ENCODE measurements around the gene OLFM2.
"Not testable (repeated sequence)": the region's sequence is repeated elsewhere in the genome, so short reads cannot be mapped to it uniquely, and the experiment has no call there.

The OLFM2 gene

DNA sequence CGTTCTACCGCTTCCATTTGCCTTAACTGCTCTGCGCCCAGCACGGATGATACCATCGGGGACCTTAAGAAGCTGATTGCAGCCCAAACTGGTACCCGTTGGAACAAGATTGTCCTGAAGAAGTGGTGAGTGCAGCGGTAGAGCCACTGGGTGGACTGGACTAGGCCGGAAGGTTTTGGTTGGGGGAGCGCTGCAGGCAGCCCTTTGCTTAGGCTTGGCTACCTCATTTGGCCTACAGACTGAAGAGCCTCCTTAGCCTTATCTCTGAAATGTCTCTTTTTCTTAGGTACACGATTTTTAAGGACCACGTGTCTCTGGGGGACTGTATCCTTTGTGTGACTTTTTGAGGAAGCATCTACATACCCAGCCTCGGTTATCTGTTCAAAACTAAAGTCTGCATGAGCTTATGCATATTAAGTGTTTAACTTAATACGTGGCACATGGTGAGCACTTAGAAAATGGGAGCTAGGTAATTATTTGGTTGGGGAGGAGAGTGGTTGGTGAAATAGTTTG, 107.7 kb downstream of the OLFM2 start:
- DNase-seq (ENCODE audit: low spot score), result no peak

DNA sequence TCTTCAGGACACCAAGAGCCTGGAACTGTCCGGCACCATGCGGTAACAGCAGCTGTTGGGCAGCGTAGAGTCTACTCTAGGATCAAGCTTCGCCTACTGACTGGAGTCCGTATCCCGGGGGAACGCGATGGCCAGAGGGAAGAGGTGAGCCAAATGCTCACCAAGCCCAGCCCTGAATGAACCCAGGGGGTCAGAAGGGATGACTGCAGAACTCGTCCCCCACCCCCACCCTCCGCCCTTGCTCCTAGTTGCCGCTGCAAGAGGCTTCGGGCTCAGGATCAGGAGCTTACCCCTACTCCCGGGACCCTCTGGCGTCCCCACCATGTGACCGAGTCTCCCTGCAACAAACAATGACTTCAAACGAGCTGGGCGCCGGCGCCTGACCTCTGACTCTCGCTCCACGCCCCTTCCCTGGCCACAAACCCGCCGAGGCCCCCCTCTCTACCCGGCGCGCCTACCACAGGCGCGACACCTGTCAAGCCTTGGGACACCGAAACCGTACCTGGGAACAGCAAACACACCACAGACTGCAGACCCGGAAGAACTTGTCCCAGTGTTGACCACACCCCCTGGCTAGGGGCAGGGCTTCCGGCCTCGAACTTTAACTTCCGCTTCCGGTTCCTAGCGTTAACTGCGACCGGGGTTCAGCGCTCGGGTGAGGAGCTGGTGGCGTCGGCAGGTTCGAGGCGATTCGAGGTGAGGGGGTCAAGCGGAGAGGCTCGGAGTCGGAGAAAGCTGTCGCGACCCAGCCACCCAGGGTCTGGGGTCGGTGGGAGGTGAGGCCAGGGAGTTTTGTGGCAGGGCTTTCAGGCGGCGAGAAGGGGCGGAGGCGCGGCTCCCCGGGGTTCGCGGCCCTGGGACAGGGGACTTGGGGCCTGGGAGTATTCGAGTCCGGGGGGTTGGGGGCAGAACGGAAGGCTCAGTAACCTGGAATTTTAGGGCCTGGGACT, 108.8 kb downstream of the OLFM2 start, which contains the start of gene UBL5:
Gene UBL5 (plus strand): TSS at position 630 of the 950 bp plus-strand sequence. CDS start 420 bp downstream, outside the sequence.
- DNase-seq (ENCODE audit: low spot score), result peak; percentile 93

DNA sequence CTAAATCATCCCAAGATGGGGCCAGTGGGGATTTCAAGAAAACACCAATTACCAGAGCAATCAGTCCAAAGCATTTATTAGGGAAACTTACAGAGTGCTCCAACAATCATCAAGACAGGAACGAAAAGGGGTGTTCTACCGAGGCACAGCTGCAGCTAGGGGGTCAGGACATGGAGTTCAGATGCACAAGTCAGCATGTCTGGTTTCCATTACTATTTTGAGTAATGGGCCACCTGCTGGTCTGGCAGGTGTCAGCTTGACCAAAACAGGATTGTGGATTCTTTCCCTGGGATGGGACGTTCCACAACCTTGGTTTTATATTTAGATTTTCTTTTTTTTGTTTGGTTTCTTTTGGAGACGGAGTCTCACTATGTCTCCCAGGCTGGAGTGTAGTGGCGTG, 112.5 kb downstream of the OLFM2 start:
- no peak for DNase-seq (ENCODE audit: low spot score)

DNA sequence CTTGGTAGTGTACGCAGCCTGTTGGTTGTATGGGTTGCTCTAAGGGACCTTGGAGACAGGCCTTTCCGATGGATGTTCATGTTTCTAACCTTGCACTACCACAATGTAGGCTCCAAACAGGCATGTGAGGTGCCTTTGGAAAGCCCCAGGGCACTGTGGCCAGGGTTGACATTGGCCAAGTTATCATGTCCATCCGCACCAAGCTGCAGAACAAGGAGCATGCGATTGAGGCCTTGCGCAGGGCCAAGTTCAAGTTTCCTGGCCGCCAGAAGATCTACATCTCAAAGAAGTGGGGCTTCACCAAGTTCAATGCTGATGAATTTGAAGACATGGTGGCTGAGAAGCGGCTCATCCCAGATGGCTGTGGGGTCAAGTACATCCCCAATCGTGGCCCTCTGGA, 116.3 kb downstream of the OLFM2 start:
- DNase-seq (ENCODE audit: low spot score), result not testable (repeated sequence)

DNA sequence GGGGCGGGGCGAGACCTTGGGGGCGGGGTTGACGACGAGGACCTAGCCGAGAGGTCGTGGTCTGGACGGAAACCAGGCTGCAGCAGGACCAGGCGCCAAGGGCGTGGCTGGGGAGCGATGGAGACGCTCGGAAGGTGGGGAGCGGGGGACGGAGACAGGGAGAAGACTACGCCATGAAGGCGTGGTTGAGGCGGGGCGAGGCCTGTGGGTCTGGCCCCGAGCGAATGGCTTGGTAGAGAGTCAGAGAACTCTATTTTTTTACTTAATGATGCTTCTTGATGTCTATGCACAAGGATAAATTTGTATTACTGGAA, 116.8 kb downstream of the OLFM2 start:
- no peak for DNase-seq (ENCODE audit: low spot score)

DNA sequence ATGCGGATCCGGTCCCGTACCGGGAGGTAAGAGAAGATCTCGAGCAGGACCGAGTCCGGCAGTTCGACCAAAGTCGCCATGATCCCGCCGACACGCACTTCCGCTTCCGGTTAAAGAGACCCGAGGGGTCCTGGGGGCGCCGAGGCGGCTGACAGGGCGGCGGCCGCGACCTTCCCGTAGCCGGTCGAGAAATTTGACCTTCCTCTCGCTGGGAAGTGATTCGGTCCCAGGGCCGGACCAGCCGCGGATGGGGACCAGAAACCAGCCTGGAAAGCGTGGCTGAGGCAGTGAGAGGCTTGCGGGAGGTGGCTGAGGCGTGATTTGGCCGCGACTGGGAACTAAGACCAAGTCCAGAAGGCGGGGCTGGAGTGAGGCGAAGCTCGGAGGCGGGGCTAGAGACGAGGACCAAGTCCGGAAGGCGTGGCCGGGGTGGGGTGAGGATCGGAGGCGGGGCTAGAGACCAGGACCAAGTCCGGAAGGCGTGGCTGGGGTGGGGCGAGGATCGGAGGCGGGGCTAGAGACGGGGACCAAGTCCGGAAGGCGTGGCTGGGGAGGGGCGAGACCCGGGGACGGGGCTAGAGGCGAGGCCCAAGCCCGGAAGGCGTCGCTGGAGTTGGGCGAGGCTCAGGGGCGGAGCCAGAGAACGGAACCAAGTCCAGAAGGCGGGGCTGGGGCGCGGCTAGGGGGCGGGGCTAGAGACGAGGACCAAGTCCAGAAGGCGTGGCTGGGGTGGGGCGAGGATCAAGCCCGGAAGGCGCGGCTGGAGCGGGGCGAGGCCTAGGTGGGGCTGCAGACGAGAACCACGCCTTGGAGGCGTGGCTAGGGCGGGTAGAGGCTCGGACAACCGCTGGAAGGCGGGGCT, 117.3 kb downstream of the OLFM2 start, which contains the start of gene FBXL12:
Gene FBXL12 (minus strand): TSS at position 346 of the 862 bp plus-strand sequence. CDS start 266 bp downstream, at position 80.
- DNase-seq (ENCODE audit: low spot score), result peak; percentile 97

DNA sequence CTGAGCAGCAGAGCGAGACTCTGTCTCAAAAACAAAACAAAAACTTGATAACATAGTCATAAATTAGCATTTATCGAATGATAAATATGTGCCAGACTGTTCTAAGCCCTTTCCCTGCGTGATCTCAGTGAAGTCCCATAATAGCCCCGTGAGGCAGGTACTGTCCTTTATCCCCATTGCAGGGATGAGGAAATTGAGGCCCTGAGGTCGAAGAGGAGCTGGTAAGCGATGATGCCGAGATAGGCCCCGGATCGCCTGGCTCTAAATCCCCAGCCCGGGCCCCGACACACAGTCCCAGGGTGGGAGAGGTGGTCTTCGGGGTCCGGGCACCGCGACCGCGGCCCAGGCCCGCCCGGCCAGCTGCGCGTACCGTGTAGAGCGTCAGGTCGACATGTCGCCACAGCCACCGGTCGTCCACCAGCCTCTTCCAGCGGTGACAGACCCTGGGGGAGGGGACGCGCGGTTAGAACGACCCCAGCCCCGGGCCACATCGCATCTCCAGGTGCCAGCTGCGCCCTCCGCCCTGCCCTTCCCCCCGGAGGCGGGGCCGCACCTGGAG, 118.1 kb downstream of the OLFM2 start:
- no peak for DNase-seq (ENCODE audit: low spot score)

DNA sequence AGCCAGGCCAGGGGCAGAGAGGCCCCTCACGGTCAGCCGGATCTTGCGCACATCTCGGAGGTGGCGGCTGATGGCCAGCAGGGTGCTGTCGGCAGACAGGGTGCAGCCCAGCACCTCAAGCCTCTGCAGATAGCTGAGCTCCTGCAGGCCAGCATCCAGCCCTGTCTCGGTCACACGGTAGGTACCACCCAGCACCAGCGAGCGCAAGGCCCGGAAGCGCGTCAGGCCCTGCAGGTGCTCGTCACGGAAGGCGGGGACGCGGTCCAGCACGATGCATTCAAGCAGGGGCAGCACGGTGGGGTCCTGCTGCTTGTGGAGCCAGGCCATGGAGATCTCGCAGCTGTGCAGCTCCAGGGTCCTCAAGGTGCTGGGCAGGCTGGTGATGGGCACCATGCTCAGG, 125.2 kb downstream of the OLFM2 start:
- no peak for DNase-seq (ENCODE audit: low spot score)

DNA sequence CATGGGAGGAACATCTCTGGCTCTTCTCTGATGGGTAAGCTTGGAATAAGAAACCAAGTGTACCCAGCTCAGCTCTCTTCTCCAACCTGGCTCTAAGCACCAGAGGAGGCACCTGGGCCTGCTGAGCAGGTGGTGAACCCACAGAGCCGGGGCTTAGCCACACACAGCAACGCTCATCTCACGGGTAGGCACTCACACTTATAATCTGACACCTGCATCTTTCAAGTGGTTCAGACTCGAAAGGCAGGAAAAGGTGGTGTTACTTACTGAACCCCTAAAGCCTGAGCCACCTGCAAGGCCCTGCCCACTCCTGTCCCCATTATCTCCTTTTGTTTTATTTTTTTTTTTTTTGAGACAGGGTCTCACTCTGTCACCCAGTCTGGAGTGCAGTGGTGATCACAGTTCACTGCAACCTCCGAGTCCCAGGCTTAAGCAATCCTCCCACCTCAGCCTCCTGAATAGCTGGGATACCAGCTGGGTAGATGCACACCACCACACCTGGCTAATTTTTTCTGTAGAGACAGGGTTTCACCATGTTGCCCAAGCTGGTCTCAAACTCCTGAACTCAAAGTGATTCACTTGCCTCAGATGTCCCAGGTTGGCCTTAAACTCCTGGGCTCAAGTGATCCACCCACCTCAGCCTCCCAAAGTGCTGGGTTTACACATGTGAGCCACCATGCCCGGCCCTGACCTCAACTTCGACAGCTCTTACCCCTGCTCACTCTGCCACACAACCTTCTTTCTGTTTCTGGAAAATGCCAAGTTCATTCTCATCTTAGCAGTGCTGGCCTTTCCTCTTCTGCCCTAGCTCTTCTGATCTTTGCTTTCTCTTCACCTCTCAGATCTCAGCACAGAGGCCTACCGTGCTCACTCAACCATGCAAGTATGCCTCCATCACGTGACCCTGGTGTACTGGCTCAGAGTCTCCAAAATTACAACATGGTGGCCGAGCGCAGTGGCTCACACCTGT, 127.2 kb downstream of the OLFM2 start:
- no peak for DNase-seq (ENCODE audit: low spot score)

DNA sequence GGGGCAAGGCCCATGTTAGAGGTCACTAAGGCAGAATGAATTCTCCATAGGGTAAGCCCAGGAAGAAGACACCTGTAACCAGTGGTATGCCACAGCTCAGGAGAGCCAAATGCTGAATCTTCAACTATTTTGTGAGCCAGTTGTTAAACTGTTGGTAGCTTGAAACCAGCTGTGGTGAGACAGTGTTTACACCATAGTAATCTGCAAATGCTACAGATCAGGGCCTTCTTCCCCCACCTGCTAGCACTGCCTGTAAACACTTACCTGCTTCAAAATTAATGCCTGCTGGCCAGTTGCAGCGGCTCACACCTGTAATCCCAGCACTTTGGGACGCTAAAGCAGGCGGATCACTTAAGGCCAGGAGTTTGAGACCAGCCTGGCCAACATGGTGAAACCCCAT, 129.5 kb downstream of the OLFM2 start:
- no peak for DNase-seq (ENCODE audit: low spot score)

All from hematopoietic multipotent progenitor cell treated with erythropoietin and hydrocortisone succinate and interleukin-3 and kit ligand, for 15 days (in vitro differentiated cells).